ENCODE measurements around the gene SP140L. TPM values are rescaled to one million over a fixed set of nuclear protein-coding genes. Genes with fewer than 3 reads are reported as not detected.
"Not testable (repeated sequence)": the region's sequence is repeated elsewhere in the genome, so short reads cannot be mapped to it uniquely, and the experiment has no call there.

The SP140L gene
- total and polyA plus RNA-seq, 4 donors = 6.0 to 21.8 (median 13.3) TPM

GRCh38 chr2:230329946-230330605, 3.1 kb downstream of the SP140L start:
- H3K9me3 ChIP-seq (ENCODE audit: control insufficient read depth, low read length) = peaks cover 2% of the 10 kb centered on the region
- 84 to 85% methylated on average over 7 of the region's 7 CpGs for WGBS, 2 donors
- ATAC-seq (ENCODE audit: low FRiP score) (no peak), DNase-seq (no peak)
- H3K4me3 ChIP-seq (ENCODE audit: low read length in 2 of 2) = no peak overlapping the region
- H3K27ac ChIP-seq (ENCODE audit: low read depth in 1 of 2, low read length in 2 of 2) = no peak overlapping the region
- intact Hi-C loops (cut with DNase I) = no loop called here
- H3K4me1 ChIP-seq (ENCODE audit: control insufficient read depth in 1 of 2, insufficient read depth in 2 of 2, low read length in 2 of 2) = no peaks in the 10 kb centered on the region
- no peaks in the 10 kb centered on the region for H3K27me3 ChIP-seq (ENCODE audit: control insufficient read depth in 1 of 2, insufficient read depth in 2 of 2, low read length in 1 of 2)
- no peaks in the 10 kb centered on the region for H3K36me3 ChIP-seq (ENCODE audit: control insufficient read depth in 1 of 2, insufficient read depth in 2 of 2, low read length in 1 of 2)

- no peaks in the 10 kb centered on the region for H3K4me1 ChIP-seq (ENCODE audit: control insufficient read depth in 1 of 2, insufficient read depth in 2 of 2, low read length in 2 of 2)
- intact Hi-C loops (cut with DNase I) = no loop called here
- 86 to 88% methylated on average over 7 of the region's 7 CpGs for WGBS, 2 donors
- peaks cover 2% of the 10 kb centered on the region for H3K9me3 ChIP-seq (ENCODE audit: control insufficient read depth, low read length)
- no peaks in the 10 kb centered on the region for H3K27me3 ChIP-seq (ENCODE audit: control insufficient read depth in 1 of 2, insufficient read depth in 2 of 2, low read length in 1 of 2)
- H3K36me3 ChIP-seq (ENCODE audit: control insufficient read depth in 1 of 2, insufficient read depth in 2 of 2, low read length in 1 of 2) = no peaks in the 10 kb centered on the region
- no peak overlapping the region for H3K27ac ChIP-seq (ENCODE audit: low read depth in 1 of 2, low read length in 2 of 2)
- no peak overlapping the region for H3K4me3 ChIP-seq (ENCODE audit: low read length in 2 of 2)
- no peak for DNase-seq
- no peak for ATAC-seq (ENCODE audit: low FRiP score)
Observed at GRCh38 chr2:230330725-230331124, 3.7 kb downstream of the SP140L start.

- ATAC-seq (ENCODE audit: low FRiP score) = no peak
- H3K4me3 ChIP-seq (ENCODE audit: low read length in 2 of 2) = no peak overlapping the region
- H3K4me1 ChIP-seq (ENCODE audit: control insufficient read depth in 1 of 2, insufficient read depth in 2 of 2, low read length in 2 of 2) = no peaks in the 10 kb centered on the region
- no peaks in the 10 kb centered on the region for H3K27me3 ChIP-seq (ENCODE audit: control insufficient read depth in 1 of 2, insufficient read depth in 2 of 2, low read length in 1 of 2)
- H3K9me3 ChIP-seq (ENCODE audit: control insufficient read depth, low read length) = peaks cover 2% of the 10 kb centered on the region
- intact Hi-C loops (cut with DNase I) = no loop called here
- H3K27ac ChIP-seq (ENCODE audit: low read depth in 1 of 2, low read length in 2 of 2) = no peak overlapping the region
- no peak for DNase-seq
- 53 to 57% methylated on average over 3 of the region's 3 CpGs for WGBS, 2 donors
- no peaks in the 10 kb centered on the region for H3K36me3 ChIP-seq (ENCODE audit: control insufficient read depth in 1 of 2, insufficient read depth in 2 of 2, low read length in 1 of 2)
Observed at GRCh38 chr2:230335461-230335863, 8.5 kb downstream of the SP140L start.

GRCh38 chr2:230335864-230336506, 9.0 kb downstream of the SP140L start:
- Histone ChIP-seq H3K4me1 (ENCODE audit: control insufficient read depth in 1 of 2, insufficient read depth in 2 of 2, low read length in 2 of 2) (no peaks in the 10 kb centered on the region), H3K27me3 (ENCODE audit: control insufficient read depth in 1 of 2, insufficient read depth in 2 of 2, low read length in 1 of 2) (no peaks in the 10 kb centered on the region), H3K4me3 (ENCODE audit: low read length in 2 of 2) (no peak overlapping the region), H3K9me3 (ENCODE audit: control insufficient read depth, low read length) (no peaks in the 10 kb centered on the region), H3K27ac (ENCODE audit: low read depth in 1 of 2, low read length in 2 of 2) (no peak overlapping the region), H3K36me3 (ENCODE audit: control insufficient read depth in 1 of 2, insufficient read depth in 2 of 2, low read length in 1 of 2) (no peaks in the 10 kb centered on the region)
- WGBS, 2 donors = 78 to 86% methylated on average over 3 of the region's 3 CpGs
- DNase-seq = no peak
- no peak for ATAC-seq (ENCODE audit: low FRiP score)
- intact Hi-C loops (cut with DNase I) = no loop called here

GRCh38 chr2:230341936-230342528, 15.0 kb downstream of the SP140L start:
- H3K27me3 ChIP-seq (ENCODE audit: control insufficient read depth in 1 of 2, insufficient read depth in 2 of 2, low read length in 1 of 2); H3K9me3 ChIP-seq (ENCODE audit: control insufficient read depth, low read length); H3K36me3 ChIP-seq (ENCODE audit: control insufficient read depth in 1 of 2, insufficient read depth in 2 of 2, low read length in 1 of 2); H3K4me3 ChIP-seq (ENCODE audit: low read length in 2 of 2); ATAC-seq (ENCODE audit: low FRiP score); intact Hi-C loops (cut with DNase I); H3K27ac ChIP-seq (ENCODE audit: low read depth in 1 of 2, low read length in 2 of 2); DNase-seq; H3K4me1 ChIP-seq (ENCODE audit: control insufficient read depth in 1 of 2, insufficient read depth in 2 of 2, low read length in 2 of 2): not testable (repeated sequence)
- WGBS, 2 donors = 87 to 90% methylated on average over 30 to 33 of the region's 33 CpGs

GRCh38 chr2:230343041-230343624, 16.1 kb downstream of the SP140L start:
- not testable (repeated sequence) for ATAC-seq (ENCODE audit: low FRiP score); H3K27me3 ChIP-seq (ENCODE audit: control insufficient read depth in 1 of 2, insufficient read depth in 2 of 2, low read length in 1 of 2)

GRCh38 chr2:230343747-230344146, 16.8 kb downstream of the SP140L start:
- Histone ChIP-seq H3K27me3 (ENCODE audit: control insufficient read depth in 1 of 2, insufficient read depth in 2 of 2, low read length in 1 of 2) (no peaks in the 10 kb centered on the region), H3K27ac (ENCODE audit: low read depth in 1 of 2, low read length in 2 of 2) (no peak overlapping the region), H3K4me1 (ENCODE audit: control insufficient read depth in 1 of 2, insufficient read depth in 2 of 2, low read length in 2 of 2) (no peaks in the 10 kb centered on the region), H3K4me3 (ENCODE audit: low read length in 2 of 2) (no peak overlapping the region), H3K36me3 (ENCODE audit: control insufficient read depth in 1 of 2, insufficient read depth in 2 of 2, low read length in 1 of 2) (no peaks in the 10 kb centered on the region), H3K9me3 (ENCODE audit: control insufficient read depth, low read length) (peaks cover 6% of the 10 kb centered on the region)
- DNase-seq (no peak), ATAC-seq (ENCODE audit: low FRiP score) (no peak)
- WGBS, 2 donors = 71 to 83% methylated on average over 1 of the region's 1 CpG
- intact Hi-C loops (cut with DNase I) = no loop called here

More at GRCh38 chr2:230343041-230343624, 16.1 kb downstream of the SP140L start:
- H3K27ac ChIP-seq (ENCODE audit: low read depth in 1 of 2, low read length in 2 of 2); H3K9me3 ChIP-seq (ENCODE audit: control insufficient read depth, low read length); H3K4me1 ChIP-seq (ENCODE audit: control insufficient read depth in 1 of 2, insufficient read depth in 2 of 2, low read length in 2 of 2); H3K4me3 ChIP-seq (ENCODE audit: low read length in 2 of 2); DNase-seq; H3K36me3 ChIP-seq (ENCODE audit: control insufficient read depth in 1 of 2, insufficient read depth in 2 of 2, low read length in 1 of 2); intact Hi-C loops (cut with DNase I): not testable (repeated sequence)
- 91 to 94% methylated on average over 2 of the region's 2 CpGs for WGBS, 2 donors

- 87 to 98% methylated on average over 1 of the region's 1 CpG for WGBS, 2 donors
- DNase-seq (no peak), ATAC-seq (ENCODE audit: low FRiP score) (no peak)
- Histone ChIP-seq H3K27me3 (ENCODE audit: control insufficient read depth in 1 of 2, insufficient read depth in 2 of 2, low read length in 1 of 2) (no peaks in the 10 kb centered on the region), H3K9me3 (ENCODE audit: control insufficient read depth, low read length) (peaks cover 6% of the 10 kb centered on the region), H3K4me3 (ENCODE audit: low read length in 2 of 2) (no peak overlapping the region), H3K4me1 (ENCODE audit: control insufficient read depth in 1 of 2, insufficient read depth in 2 of 2, low read length in 2 of 2) (no peaks in the 10 kb centered on the region), H3K36me3 (ENCODE audit: control insufficient read depth in 1 of 2, insufficient read depth in 2 of 2, low read length in 1 of 2) (no peaks in the 10 kb centered on the region), H3K27ac (ENCODE audit: low read depth in 1 of 2, low read length in 2 of 2) (no peak overlapping the region)
- intact Hi-C loops (cut with DNase I) = no loop called here
Observed at GRCh38 chr2:230346465-230346864, 19.5 kb downstream of the SP140L start.

Measured in aorta (tissue), 5 donors.